ENCODE data around the gene CDKN2AIPNL. TPM values are rescaled to one million over a fixed set of nuclear protein-coding genes. Genes with fewer than 3 reads are reported as not detected.

CDKN2AIPNL gene
- total and polyA plus RNA-seq, 2 of the 8 experiments (the other 6 are each of a cell fraction or from before 2014, with no cell fraction given): 40.0 to 56.3 TPM

- TF ChIP-seq, protein P1, sequence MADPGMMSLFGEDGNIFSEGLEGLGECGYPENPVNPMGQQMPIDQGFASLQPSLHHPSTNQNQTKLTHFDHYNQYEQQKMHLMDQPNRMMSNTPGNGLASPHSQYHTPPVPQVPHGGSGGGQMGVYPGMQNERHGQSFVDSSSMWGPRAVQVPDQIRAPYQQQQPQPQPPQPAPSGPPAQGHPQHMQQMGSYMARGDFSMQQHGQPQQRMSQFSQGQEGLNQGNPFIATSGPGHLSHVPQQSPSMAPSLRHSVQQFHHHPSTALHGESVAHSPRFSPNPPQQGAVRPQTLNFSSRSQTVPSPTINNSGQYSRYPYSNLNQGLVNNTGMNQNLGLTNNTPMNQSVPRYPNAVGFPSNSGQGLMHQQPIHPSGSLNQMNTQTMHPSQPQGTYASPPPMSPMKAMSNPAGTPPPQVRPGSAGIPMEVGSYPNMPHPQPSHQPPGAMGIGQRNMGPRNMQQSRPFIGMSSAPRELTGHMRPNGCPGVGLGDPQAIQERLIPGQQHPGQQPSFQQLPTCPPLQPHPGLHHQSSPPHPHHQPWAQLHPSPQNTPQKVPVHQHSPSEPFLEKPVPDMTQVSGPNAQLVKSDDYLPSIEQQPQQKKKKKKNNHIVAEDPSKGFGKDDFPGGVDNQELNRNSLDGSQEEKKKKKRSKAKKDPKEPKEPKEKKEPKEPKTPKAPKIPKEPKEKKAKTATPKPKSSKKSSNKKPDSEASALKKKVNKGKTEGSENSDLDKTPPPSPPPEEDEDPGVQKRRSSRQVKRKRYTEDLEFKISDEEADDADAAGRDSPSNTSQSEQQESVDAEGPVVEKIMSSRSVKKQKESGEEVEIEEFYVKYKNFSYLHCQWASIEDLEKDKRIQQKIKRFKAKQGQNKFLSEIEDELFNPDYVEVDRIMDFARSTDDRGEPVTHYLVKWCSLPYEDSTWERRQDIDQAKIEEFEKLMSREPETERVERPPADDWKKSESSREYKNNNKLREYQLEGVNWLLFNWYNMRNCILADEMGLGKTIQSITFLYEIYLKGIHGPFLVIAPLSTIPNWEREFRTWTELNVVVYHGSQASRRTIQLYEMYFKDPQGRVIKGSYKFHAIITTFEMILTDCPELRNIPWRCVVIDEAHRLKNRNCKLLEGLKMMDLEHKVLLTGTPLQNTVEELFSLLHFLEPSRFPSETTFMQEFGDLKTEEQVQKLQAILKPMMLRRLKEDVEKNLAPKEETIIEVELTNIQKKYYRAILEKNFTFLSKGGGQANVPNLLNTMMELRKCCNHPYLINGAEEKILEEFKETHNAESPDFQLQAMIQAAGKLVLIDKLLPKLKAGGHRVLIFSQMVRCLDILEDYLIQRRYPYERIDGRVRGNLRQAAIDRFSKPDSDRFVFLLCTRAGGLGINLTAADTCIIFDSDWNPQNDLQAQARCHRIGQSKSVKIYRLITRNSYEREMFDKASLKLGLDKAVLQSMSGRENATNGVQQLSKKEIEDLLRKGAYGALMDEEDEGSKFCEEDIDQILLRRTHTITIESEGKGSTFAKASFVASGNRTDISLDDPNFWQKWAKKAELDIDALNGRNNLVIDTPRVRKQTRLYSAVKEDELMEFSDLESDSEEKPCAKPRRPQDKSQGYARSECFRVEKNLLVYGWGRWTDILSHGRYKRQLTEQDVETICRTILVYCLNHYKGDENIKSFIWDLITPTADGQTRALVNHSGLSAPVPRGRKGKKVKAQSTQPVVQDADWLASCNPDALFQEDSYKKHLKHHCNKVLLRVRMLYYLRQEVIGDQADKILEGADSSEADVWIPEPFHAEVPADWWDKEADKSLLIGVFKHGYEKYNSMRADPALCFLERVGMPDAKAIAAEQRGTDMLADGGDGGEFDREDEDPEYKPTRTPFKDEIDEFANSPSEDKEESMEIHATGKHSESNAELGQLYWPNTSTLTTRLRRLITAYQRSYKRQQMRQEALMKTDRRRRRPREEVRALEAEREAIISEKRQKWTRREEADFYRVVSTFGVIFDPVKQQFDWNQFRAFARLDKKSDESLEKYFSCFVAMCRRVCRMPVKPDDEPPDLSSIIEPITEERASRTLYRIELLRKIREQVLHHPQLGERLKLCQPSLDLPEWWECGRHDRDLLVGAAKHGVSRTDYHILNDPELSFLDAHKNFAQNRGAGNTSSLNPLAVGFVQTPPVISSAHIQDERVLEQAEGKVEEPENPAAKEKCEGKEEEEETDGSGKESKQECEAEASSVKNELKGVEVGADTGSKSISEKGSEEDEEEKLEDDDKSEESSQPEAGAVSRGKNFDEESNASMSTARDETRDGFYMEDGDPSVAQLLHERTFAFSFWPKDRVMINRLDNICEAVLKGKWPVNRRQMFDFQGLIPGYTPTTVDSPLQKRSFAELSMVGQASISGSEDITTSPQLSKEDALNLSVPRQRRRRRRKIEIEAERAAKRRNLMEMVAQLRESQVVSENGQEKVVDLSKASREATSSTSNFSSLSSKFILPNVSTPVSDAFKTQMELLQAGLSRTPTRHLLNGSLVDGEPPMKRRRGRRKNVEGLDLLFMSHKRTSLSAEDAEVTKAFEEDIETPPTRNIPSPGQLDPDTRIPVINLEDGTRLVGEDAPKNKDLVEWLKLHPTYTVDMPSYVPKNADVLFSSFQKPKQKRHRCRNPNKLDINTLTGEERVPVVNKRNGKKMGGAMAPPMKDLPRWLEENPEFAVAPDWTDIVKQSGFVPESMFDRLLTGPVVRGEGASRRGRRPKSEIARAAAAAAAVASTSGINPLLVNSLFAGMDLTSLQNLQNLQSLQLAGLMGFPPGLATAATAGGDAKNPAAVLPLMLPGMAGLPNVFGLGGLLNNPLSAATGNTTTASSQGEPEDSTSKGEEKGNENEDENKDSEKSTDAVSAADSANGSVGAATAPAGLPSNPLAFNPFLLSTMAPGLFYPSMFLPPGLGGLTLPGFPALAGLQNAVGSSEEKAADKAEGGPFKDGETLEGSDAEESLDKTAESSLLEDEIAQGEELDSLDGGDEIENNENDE (IDR thresholded peaks at IDR 0.05; ENCODE audit: insufficient replicate concordance, low read length): no peak
- TF ChIP-seq CEBPB (IDR thresholded peaks at IDR 0.05; ENCODE audit: low read depth, low read length) (no peak), CHD1 (IDR thresholded peaks at IDR 0.05; ENCODE audit: low read depth, low read length) (no peak), NANOG (IDR thresholded peaks at IDR 0.05; ENCODE audit: insufficient read depth, low read depth, low read length, poor library complexity, severe bottlenecking) (no peak)
Measured at GRCh38 chr5:134435560-134435959, 23.9 kb upstream of the CDKN2AIPNL start (continued).
